Activated CD4-positive, alpha-beta T cell treated with anti-CD3 and anti-CD28 coated beads, Interleukin-2, amount 10 ng/mL, durations not matched to agents 7 days and 5 days (primary cell): ENCODE results near the gene BRI3BP. TPM values are rescaled to one million over a fixed set of nuclear protein-coding genes. Genes with fewer than 3 reads are reported as not detected.

Source experiments
- CTCF ChIA-PET: fragments of 350-600 bp; sonication (Branson Sonifier 250); formaldehyde crosslinking; loops from one replicate; lab custom pipeline; 2021; ENCODE audit warnings: antibody characterized with exemption; lab: Charles Lee
- POLR2A ChIA-PET: fragments of 350-600 bp; sonication (Branson Sonifier 250); formaldehyde crosslinking; loops from one replicate; lab custom pipeline; 2021; ENCODE audit warnings: antibody characterized with exemption; lab: Charles Lee
- DNase-seq: peaks from one replicate; pipeline ENCODE4 v3.0.0-alpha.2; 2020
- H3K27ac Mint-ChIP-seq: one replicate; pipeline ENCODE4 v1.8.0; 2021; ENCODE audit warnings: mild to moderate bottlenecking, moderate library complexity, mixed read lengths
- H3K27me3 Mint-ChIP-seq: one replicate; pipeline ENCODE4 v1.8.0; 2021; ENCODE audit warnings: mixed read lengths
- H3K36me3 Mint-ChIP-seq: one replicate; pipeline ENCODE4 v1.8.0; 2021; ENCODE audit warnings: low read depth, mixed read lengths
- H3K4me1 Mint-ChIP-seq: one replicate; pipeline ENCODE4 v1.8.0; 2021; ENCODE audit warnings: mixed read lengths
- H3K4me3 Mint-ChIP-seq: one replicate; pipeline ENCODE4 v1.8.0; 2021; ENCODE audit warnings: mild to moderate bottlenecking, moderate library complexity, mixed read lengths
- H3K9me3 Mint-ChIP-seq: one replicate; pipeline ENCODE4 v1.8.0; 2021; ENCODE audit warnings: mixed read lengths
- total RNA-seq, 2 experiments: library from RNA; stranded (reverse); gene quantifications; one replicate each; pipeline ENCODE4 v1.2.3, GENCODE V29; 2021

Gene BRI3BP
- total RNA-seq, 2 experiments from 2014 or later, result 24.8 to 26.8 TPM

GRCh38 chr12:124961055-124961454 is 32.4 kb upstream of the BRI3BP start:
- CTCF ChIA-PET, result no interaction called here
- Mint-ChIP-seq H3K9me3 (no peaks in the 10 kb centered on the region), H3K36me3 (peaks cover 39% of the 10 kb centered on the region), H3K27me3 (no peaks in the 10 kb centered on the region), H3K4me3 (no peak overlapping the region), H3K27ac (no peak overlapping the region), H3K4me1 (no peaks in the 10 kb centered on the region)
- POLR2A ChIA-PET, result no interaction called here
- DNase-seq, result no peak

- Mint-ChIP-seq H3K27me3 (no peaks in the 10 kb centered on the region), H3K4me3 (no peak overlapping the region), H3K36me3 (peaks cover 29% of the 10 kb centered on the region), H3K9me3 (no peaks in the 10 kb centered on the region), H3K27ac (no peak overlapping the region), H3K4me1 (no peaks in the 10 kb centered on the region)
- DNase-seq, result no peak
- ChIA-PET CTCF (interaction anchor here (0.6 kb wide), 1 partner anchor 69 kb away, joined by 3 read pairs; no protein-coding TSS in a partner anchor), POLR2A (no interaction called here)
Observed at GRCh38 chr12:124963211-124963610, 30.2 kb upstream of the BRI3BP start.

GRCh38 chr12:124964251-124964650 is 29.2 kb upstream of the BRI3BP start:
- Mint-ChIP-seq H3K36me3 (peaks cover 29% of the 10 kb centered on the region), H3K27me3 (no peaks in the 10 kb centered on the region), H3K9me3 (no peaks in the 10 kb centered on the region), H3K4me1 (no peaks in the 10 kb centered on the region), H3K27ac (no peak overlapping the region), H3K4me3 (no peak overlapping the region)
- no peak for DNase-seq
- POLR2A ChIA-PET, result no interaction called here
- CTCF ChIA-PET, result no interaction called here

- Mint-ChIP-seq H3K27me3 (no peaks in the 10 kb centered on the region), H3K4me1 (no peaks in the 10 kb centered on the region), H3K27ac (no peak overlapping the region), H3K36me3 (peaks cover 27% of the 10 kb centered on the region), H3K4me3 (no peak overlapping the region), H3K9me3 (no peaks in the 10 kb centered on the region)
- POLR2A ChIA-PET, result no interaction called here
- DNase-seq, result no peak
- CTCF ChIA-PET, result no interaction called here
Observed at GRCh38 chr12:124964836-124965462, 28.5 kb upstream of the BRI3BP start.

GRCh38 chr12:124967016-124967739 is 26.3 kb upstream of the BRI3BP start:
- DNase-seq, result no peak
- ChIA-PET POLR2A (no interaction called here), CTCF (no interaction called here)
- Mint-ChIP-seq H3K27ac (peak overlapping the region; percentile 36), H3K9me3 (no peaks in the 10 kb centered on the region), H3K4me3 (no peak overlapping the region), H3K36me3 (peaks cover 24% of the 10 kb centered on the region), H3K4me1 (no peaks in the 10 kb centered on the region), H3K27me3 (no peaks in the 10 kb centered on the region)

- CTCF ChIA-PET, result interaction anchor here (1.0 to 1.2 kb wide), 2 partner anchors 14 to 25 kb away, joined by 3 to 6 read pairs; partner anchors contain the start of gene BRI3BP
- Mint-ChIP-seq H3K36me3 (peaks cover 17% of the 10 kb centered on the region), H3K9me3 (no peaks in the 10 kb centered on the region), H3K4me1 (no peaks in the 10 kb centered on the region), H3K4me3 (no peak overlapping the region), H3K27me3 (no peaks in the 10 kb centered on the region), H3K27ac (no peak overlapping the region)
- POLR2A ChIA-PET, result no interaction called here
- no peak for DNase-seq
Observed at GRCh38 chr12:124968656-124969055, 24.8 kb upstream of the BRI3BP start.

- POLR2A ChIA-PET, result no interaction called here
- Mint-ChIP-seq H3K4me3 (no peak overlapping the region), H3K36me3 (peaks cover 25% of the 10 kb centered on the region), H3K27me3 (no peaks in the 10 kb centered on the region), H3K27ac (no peak overlapping the region), H3K4me1 (no peaks in the 10 kb centered on the region), H3K9me3 (no peaks in the 10 kb centered on the region)
- CTCF ChIA-PET, result interaction anchor here (1.5 kb wide), 2 partner anchors 30 to 31 kb away, joined by 3 read pairs; no protein-coding TSS in a partner anchor
- no peak for DNase-seq
Observed at GRCh38 chr12:124970647-124971402, 22.6 kb upstream of the BRI3BP start.

GRCh38 chr12:124971603-124972002 is 21.8 kb upstream of the BRI3BP start:
- ChIA-PET POLR2A (no interaction called here), CTCF (interaction anchor here (1.5 kb wide), 1 partner anchor 31 kb away, joined by 3 read pairs; no protein-coding TSS in a partner anchor)
- Mint-ChIP-seq H3K36me3 (peaks cover 26% of the 10 kb centered on the region), H3K4me3 (no peak overlapping the region), H3K27me3 (no peaks in the 10 kb centered on the region), H3K4me1 (no peaks in the 10 kb centered on the region), H3K9me3 (no peaks in the 10 kb centered on the region), H3K27ac (no peak overlapping the region)
- no peak for DNase-seq

GRCh38 chr12:124972211-124972610 is 21.2 kb upstream of the BRI3BP start:
- DNase-seq, result no peak
- H3K9me3 Mint-ChIP-seq, result no peaks in the 10 kb centered on the region
- no peaks in the 10 kb centered on the region for H3K27me3 Mint-ChIP-seq
- peaks cover 23% of the 10 kb centered on the region for H3K36me3 Mint-ChIP-seq
- H3K4me1 Mint-ChIP-seq, result no peaks in the 10 kb centered on the region
- H3K27ac Mint-ChIP-seq, result no peak overlapping the region
- ChIA-PET CTCF (interaction anchor here (1.5 kb wide), 1 partner anchor 32 kb away, joined by 3 read pairs; no protein-coding TSS in a partner anchor), POLR2A (no interaction called here)
- H3K4me3 Mint-ChIP-seq, result no peak overlapping the region

- ChIA-PET POLR2A (no interaction called here), CTCF (interaction anchor here (1.1 to 1.3 kb wide), 2 partner anchors 11 to 35 kb away, joined by 3 to 4 read pairs; no protein-coding TSS in a partner anchor)
- DNase-seq, result no peak
- Mint-ChIP-seq H3K36me3 (peaks cover 32% of the 10 kb centered on the region), H3K9me3 (no peaks in the 10 kb centered on the region), H3K4me3 (no peak overlapping the region), H3K27ac (no peak overlapping the region), H3K27me3 (no peaks in the 10 kb centered on the region), H3K4me1 (no peaks in the 10 kb centered on the region)
Observed at GRCh38 chr12:124975276-124975675, 18.2 kb upstream of the BRI3BP start.

GRCh38 chr12:124976999-124977398 is 16.4 kb upstream of the BRI3BP start:
- POLR2A ChIA-PET, result no interaction called here
- no peaks in the 10 kb centered on the region for H3K4me1 Mint-ChIP-seq
- no peak overlapping the region for H3K4me3 Mint-ChIP-seq
- CTCF ChIA-PET, result interaction anchor here (0.9 to 1.3 kb wide), 2 partner anchors 32 to 36 kb away, joined by 4 to 5 read pairs; no protein-coding TSS in a partner anchor
- no peak for DNase-seq
- no peak overlapping the region for H3K27ac Mint-ChIP-seq
- H3K9me3 Mint-ChIP-seq, result no peaks in the 10 kb centered on the region
- H3K36me3 Mint-ChIP-seq, result peaks cover 35% of the 10 kb centered on the region
- H3K27me3 Mint-ChIP-seq, result no peaks in the 10 kb centered on the region

- ChIA-PET POLR2A (no interaction called here), CTCF (interaction anchor here (1.3 kb wide), 1 partner anchor 39 kb away, joined by 3 read pairs; no protein-coding TSS in a partner anchor)
- H3K4me3 Mint-ChIP-seq, result no peak overlapping the region
- H3K27ac Mint-ChIP-seq, result no peak overlapping the region
- no peaks in the 10 kb centered on the region for H3K27me3 Mint-ChIP-seq
- no peak for DNase-seq
- H3K9me3 Mint-ChIP-seq, result no peaks in the 10 kb centered on the region
- H3K36me3 Mint-ChIP-seq, result peaks cover 45% of the 10 kb centered on the region
- no peaks in the 10 kb centered on the region for H3K4me1 Mint-ChIP-seq
Observed at GRCh38 chr12:124979568-124979967, 13.9 kb upstream of the BRI3BP start.
